Smooth muscle cell (in vitro differentiated cells): ENCODE measurements around the gene LAMTOR2. TPM values are rescaled to one million over a fixed set of nuclear protein-coding genes. Genes with fewer than 3 reads are reported as not detected.

Source experiments
- DNase-seq: peaks from one replicate; lab custom pipeline; 2025; ENCODE audit not compliant: unreplicated experiment; lab: John Stamatoyannopoulos, UW
- H2AFZ ChIP-seq: fragments of 200-600 bp; sonication (generic); 2 replicates; pipeline ENCODE4 v1.6.0; 2016; ENCODE audit warnings: antibody characterized with exemption, low read depth, mild to moderate bottlenecking
- H3F3A ChIP-seq: fragments of 200-600 bp; sonication (generic); 2 replicates; pipeline ENCODE4 v1.6.0; 2017; ENCODE audit warnings: antibody characterized with exemption, low read depth
- H3K27ac ChIP-seq: fragments of 200-600 bp; sonication (generic); 2 replicates; pipeline ENCODE4 v1.5.1; 2016; ENCODE audit warnings: low read depth, mild to moderate bottlenecking
- H3K27me3 ChIP-seq: fragments of 200-600 bp; sonication (generic); 2 replicates; pipeline ENCODE4 v1.6.1; 2016; ENCODE audit warnings: low read depth, mild to moderate bottlenecking
- H3K36me3 ChIP-seq: fragments of 200-600 bp; sonication (generic); 2 replicates; pipeline ENCODE4 v1.5.1; 2016; ENCODE audit warnings: low read depth
- H3K4me1 ChIP-seq: fragments of 200-600 bp; sonication (generic); 2 replicates; pipeline ENCODE4 v1.5.1; 2016; ENCODE audit warnings: low read depth
- H3K4me2 ChIP-seq: fragments of 200-600 bp; sonication (generic); 2 replicates; pipeline ENCODE4 v1.6.0; 2016; ENCODE audit warnings: mild to moderate bottlenecking
- H3K4me3 ChIP-seq: fragments of 200-600 bp; sonication (generic); 2 replicates; pipeline ENCODE4 v1.5.1; 2016; ENCODE audit warnings: mild to moderate bottlenecking
- H3K79me2 ChIP-seq: fragments of 200-600 bp; sonication (generic); 2 replicates; pipeline ENCODE4 v1.6.0; 2016; ENCODE audit warnings: low read depth, mild to moderate bottlenecking
- H3K9ac ChIP-seq: fragments of 200-600 bp; sonication (generic); 2 replicates; pipeline ENCODE4 v1.6.0; 2016; ENCODE audit warnings: low read depth
- H3K9me3 ChIP-seq: fragments of 200-600 bp; sonication (generic); replicated peaks from 2 replicates; pipeline ENCODE4 v1.5.1; 2016; ENCODE audit warnings: low read depth
- H4K20me1 ChIP-seq: fragments of 200-600 bp; sonication (generic); 2 replicates; pipeline ENCODE4 v1.6.0; 2016; ENCODE audit warnings: low read depth
- CTCF ChIP-seq: fragments of 200-600 bp; sonication (generic); IDR thresholded peaks from 2 replicates; pipeline ENCODE4 v1.5.1; 2017; ENCODE audit warnings: borderline replicate concordance, mild to moderate bottlenecking, antibody characterized with exemption; ENCODE audit not compliant: insufficient read depth, poor library complexity, severe bottlenecking
- WGBS: methylation state at CpG from one replicate; pipeline ENCODE4 v1.1.7; 2016; ENCODE audit warnings: low lambda C conversion rate; 5-methylcytosine and 5-hydroxymethylcytosine counted together
- polyA plus RNA-seq: library from polyadenylated mRNA; unstranded; fragments of >200 nt; fragmentation: Nextera tagmentation; extraction: Ambion mirVana; gene quantifications from 2 replicates; pipeline ENCODE4 v1.2.1, GENCODE V29; 2016
- total RNA-seq: library from RNA; depleted of rRNA; stranded (reverse); fragments of >200 nt; gene quantifications from 2 replicates; pipeline ENCODE4 v1.2.3, GENCODE V29; 2014

LAMTOR2 gene
- total and polyA plus RNA-seq, 2 experiments from 2014 or later = 55.1 to 146 TPM

DNA sequence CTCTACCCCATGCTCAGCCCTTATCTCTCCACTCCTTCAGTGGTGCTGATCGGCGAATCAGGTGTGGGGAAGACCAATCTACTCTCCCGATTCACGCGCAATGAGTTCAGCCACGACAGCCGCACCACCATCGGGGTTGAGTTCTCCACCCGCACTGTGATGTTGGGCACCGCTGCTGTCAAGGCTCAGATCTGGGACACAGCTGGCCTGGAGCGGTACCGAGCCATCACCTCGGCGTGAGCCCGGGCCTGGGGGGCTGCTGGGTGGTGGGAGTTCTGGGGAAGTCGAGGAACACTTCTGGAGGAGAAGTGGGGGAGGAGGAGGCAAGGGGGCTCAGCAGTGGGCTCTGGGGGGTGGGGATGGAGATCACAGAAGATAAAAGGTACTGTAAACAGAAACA, 11.3 kb downstream of the LAMTOR2 start:
- Histone ChIP-seq H3F3A (no peaks in the 10 kb centered on the region), H3K4me3 (no peak overlapping the region), H3K9me3 (no peaks in the 10 kb centered on the region), H3K27me3 (no peaks in the 10 kb centered on the region), H3K79me2 (no peaks in the 10 kb centered on the region), H2AFZ (no peak overlapping the region), H3K4me2 (no peak overlapping the region), H3K36me3 (no peaks in the 10 kb centered on the region), H3K4me1 (peaks cover 15% of the 10 kb centered on the region), H4K20me1 (no peaks in the 10 kb centered on the region), H3K27ac (no peak overlapping the region), H3K9ac (no peak overlapping the region)
- TF ChIP-seq CTCF = no peak
- no peak for DNase-seq
- 89% methylated on average over 15 of the region's 16 CpGs for WGBS

DNA sequence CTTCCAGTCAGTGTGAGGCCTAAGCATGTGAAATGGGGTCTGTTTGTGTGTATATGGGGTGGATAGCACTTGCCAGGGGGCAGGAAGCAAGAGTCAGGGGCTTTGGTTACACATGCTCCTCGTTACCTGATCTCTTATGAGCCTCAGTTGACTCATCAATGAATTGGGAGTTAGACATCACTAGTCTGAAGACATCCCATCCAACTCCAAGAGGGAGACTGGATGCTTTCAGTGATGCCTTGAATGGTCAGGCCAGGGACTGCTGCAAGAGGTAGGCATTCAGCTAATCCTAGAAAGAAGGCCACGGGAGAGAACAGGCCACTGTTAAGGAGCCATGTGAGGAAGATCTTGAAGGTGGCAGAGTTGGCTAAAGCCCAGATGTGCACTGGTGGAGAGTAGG, 12.7 kb downstream of the LAMTOR2 start:
- no peak for DNase-seq
- Histone ChIP-seq H3F3A (no peaks in the 10 kb centered on the region), H3K4me1 (peaks cover 15% of the 10 kb centered on the region), H3K36me3 (no peaks in the 10 kb centered on the region), H3K4me3 (no peak overlapping the region), H3K4me2 (no peak overlapping the region), H3K79me2 (no peaks in the 10 kb centered on the region), H3K27me3 (no peaks in the 10 kb centered on the region), H2AFZ (no peak overlapping the region), H3K27ac (no peak overlapping the region), H3K9ac (no peak overlapping the region), H4K20me1 (peaks cover 2% of the 10 kb centered on the region), H3K9me3 (no peaks in the 10 kb centered on the region)
- no peak for TF ChIP-seq CTCF
- WGBS = 87% methylated on average over 2 of the region's 2 CpGs

GRCh38 chr1:156069490-156070455, 15.2 kb downstream of the LAMTOR2 start:
- no peak overlapping the region for H3K9ac ChIP-seq
- peaks cover 10% of the 10 kb centered on the region for H3F3A ChIP-seq
- H3K27me3 ChIP-seq = no peaks in the 10 kb centered on the region
- H2AFZ ChIP-seq = no peak overlapping the region
- no peak overlapping the region for H3K4me2 ChIP-seq
- H3K27ac ChIP-seq = no peak overlapping the region
- H3K36me3 ChIP-seq = no peaks in the 10 kb centered on the region
- H3K4me3 ChIP-seq = no peak overlapping the region
- DNase-seq = no peak
- H4K20me1 ChIP-seq = peaks cover 23% of the 10 kb centered on the region
- TF ChIP-seq CTCF = no peak
- H3K79me2 ChIP-seq = no peaks in the 10 kb centered on the region
- 100% methylated on average over 3 of the region's 3 CpGs for WGBS
- H3K4me1 ChIP-seq = peaks cover 40% of the 10 kb centered on the region
- H3K9me3 ChIP-seq = no peaks in the 10 kb centered on the region
